ENCODE measurements around the gene TEDC2.

Gene TEDC2

GRCh38 chr16:2470603-2471015 lies 10.7 kb downstream of the TEDC2 start:
- DNase-seq (ENCODE audit: low read depth) = peak; percentile 56
- no peak for TF ChIP-seq CTCF (IDR thresholded peaks at IDR 0.05; ENCODE audit: insufficient read depth, low read depth, low read length, missing control alignments)
- H3K4me3 ChIP-seq (ENCODE audit: low read length) = no peak overlapping the region

- DNase-seq (ENCODE audit: low read depth) = peak; percentile 24
Observed at GRCh38 chr16:2471016-2471652, 11.2 kb downstream of the TEDC2 start, which contains the start of gene NTN3. TSS of gene NTN3 (plus strand) at chr16:2471297. CDS start at chr16:2471702, 405 bp downstream.

GRCh38 chr16:2471653-2472487 lies 12.0 kb downstream of the TEDC2 start:
- TF ChIP-seq CTCF (IDR thresholded peaks at IDR 0.05; ENCODE audit: insufficient read depth, low read depth, low read length, missing control alignments) = no peak
- DNase-seq (ENCODE audit: low read depth) = no peak
- no peak overlapping the region for H3K4me3 ChIP-seq (ENCODE audit: low read length)

More at GRCh38 chr16:2471016-2471652, 11.2 kb downstream of the TEDC2 start, which contains the start of gene NTN3:
- H3K4me3 ChIP-seq (ENCODE audit: low read length) = no peak within 1 kb of the TSS
- TF ChIP-seq CTCF (IDR thresholded peaks at IDR 0.05; ENCODE audit: insufficient read depth, low read depth, low read length, missing control alignments) = no peak

GRCh38 chr16:2472488-2472864 lies 12.6 kb downstream of the TEDC2 start:
- TF ChIP-seq CTCF (IDR thresholded peaks at IDR 0.05; ENCODE audit: insufficient read depth, low read depth, low read length, missing control alignments) = no peak
- no peak for DNase-seq (ENCODE audit: low read depth)
- H3K4me3 ChIP-seq (ENCODE audit: low read length) = no peak overlapping the region

GRCh38 chr16:2472885-2473445 lies 13.1 kb downstream of the TEDC2 start:
- no peak overlapping the region for H3K4me3 ChIP-seq (ENCODE audit: low read length)
- TF ChIP-seq CTCF (IDR thresholded peaks at IDR 0.05; ENCODE audit: insufficient read depth, low read depth, low read length, missing control alignments) = no peak
- no peak for DNase-seq (ENCODE audit: low read depth)

- TF ChIP-seq CTCF (IDR thresholded peaks at IDR 0.05; ENCODE audit: insufficient read depth, low read depth, low read length, missing control alignments) = no peak
- no peak for DNase-seq (ENCODE audit: low read depth)
- peak overlapping the region; percentile 27 for H3K4me3 ChIP-seq (ENCODE audit: low read length)
Observed at GRCh38 chr16:2473446-2473926, 13.6 kb downstream of the TEDC2 start.

All from epithelial cell of esophagus (primary cell).